Hematopoietic multipotent progenitor cell treated with erythropoietin and hydrocortisone succinate and interleukin-3 and kit ligand, for 6 days (in vitro differentiated cells): ENCODE measurements around the gene TMEM240.
"Not testable (repeated sequence)": the region's sequence is repeated elsewhere in the genome, so short reads cannot be mapped to it uniquely, and the experiment has no call there.

Source experiments
- DNase-seq: peaks from one replicate; pipeline ENCODE4 v3.0.0-alpha.2; 2015

The TMEM240 gene

GRCh38 chr1:1490633-1491230 is 49.7 kb downstream of the TMEM240 start:
- no peak for DNase-seq

GRCh38 chr1:1489861-1490260 is 50.6 kb downstream of the TMEM240 start:
- DNase-seq: no peak

GRCh38 chr1:1489231-1489630 is 51.2 kb downstream of the TMEM240 start:
- DNase-seq: no peak

GRCh38 chr1:1487701-1488100 is 52.7 kb downstream of the TMEM240 start:
- DNase-seq: no peak

GRCh38 chr1:1485755-1486317 is 54.6 kb downstream of the TMEM240 start:
- DNase-seq: not testable (repeated sequence)

GRCh38 chr1:1484976-1485750 is 55.3 kb downstream of the TMEM240 start:
- not testable (repeated sequence) for DNase-seq
